GM12891 (cell line): ENCODE measurements around the gene MIX23.

Source experiments
- DNase-seq: peaks from one replicate; pipeline ENCODE4 v3.0.0; 2011; ENCODE audit warnings: low spot score; ENCODE audit not compliant: insufficient read length
- FAIRE-seq: peaks from 2 replicates; lab custom pipeline; 2011; peaks lifted over from hg19 to GRCh38; lab: Jason Lieb, UNC
- PAX5 ChIP-seq: IDR thresholded peaks from 2 replicates; pipeline ENCODE4 v1.6.1; 2011; ENCODE audit warnings: low read length, moderate library complexity, mild to moderate bottlenecking; ENCODE audit not compliant: insufficient read depth, severe bottlenecking
- POLR2A ChIP-seq: IDR thresholded peaks from 2 replicates; pipeline ENCODE4 v1.6.1; 2011; ENCODE audit warnings: low read depth, low read length, control low read depth
- POLR2AphosphoS5 ChIP-seq: IDR thresholded peaks from 2 replicates; pipeline ENCODE4 v1.6.1; 2011; ENCODE audit warnings: low read depth, low read length, control low read depth
- POU2F2 ChIP-seq: IDR thresholded peaks from 2 replicates; pipeline ENCODE4 v1.6.1; 2011; ENCODE audit warnings: low read depth, mild to moderate bottlenecking, control low read depth, low read length, moderate library complexity
- SPI1 ChIP-seq: IDR thresholded peaks from 2 replicates; pipeline ENCODE4 v1.6.1; 2011; ENCODE audit warnings: low read depth, low read length, control low read depth
- TAF1 ChIP-seq: IDR thresholded peaks from 2 replicates; pipeline ENCODE4 v1.6.1; 2011; ENCODE audit warnings: low read depth, low read length, control low read depth

Gene MIX23

GRCh38 chr3:122355612-122356011, 27.4 kb downstream of the MIX23 start:
- FAIRE-seq (peak; percentile 52), DNase-seq (no peak)
- TF ChIP-seq POLR2A (no peak), POLR2AphosphoS5 (no peak), TAF1 (no peak), SPI1 (no peak), POU2F2 (no peak), PAX5 (no peak)

GRCh38 chr3:122353893-122354401, 29.1 kb downstream of the MIX23 start:
- no peak for FAIRE-seq
- DNase-seq, result no peak

GRCh38 chr3:122353215-122353614, 29.8 kb downstream of the MIX23 start:
- no peak for TF ChIP-seq POLR2A
- no peak for TF ChIP-seq POLR2AphosphoS5
- TF ChIP-seq SPI1, result no peak
- no peak for TF ChIP-seq TAF1
- no peak for TF ChIP-seq PAX5
- TF ChIP-seq POU2F2, result no peak
- no peak for DNase-seq
- FAIRE-seq, result no peak

More at GRCh38 chr3:122353893-122354401, 29.1 kb downstream of the MIX23 start:
- peak; percentile 40 for TF ChIP-seq SPI1
- TF ChIP-seq POLR2AphosphoS5, result no peak

- TF ChIP-seq SPI1 (no peak), POLR2AphosphoS5 (no peak), PAX5 (no peak), TAF1 (no peak), POU2F2 (no peak), POLR2A (no peak)
- DNase-seq, result no peak
These were observed 31.4 kb downstream of the MIX23 start for GRCh38 chr3:122351612-122352011.

DNA sequence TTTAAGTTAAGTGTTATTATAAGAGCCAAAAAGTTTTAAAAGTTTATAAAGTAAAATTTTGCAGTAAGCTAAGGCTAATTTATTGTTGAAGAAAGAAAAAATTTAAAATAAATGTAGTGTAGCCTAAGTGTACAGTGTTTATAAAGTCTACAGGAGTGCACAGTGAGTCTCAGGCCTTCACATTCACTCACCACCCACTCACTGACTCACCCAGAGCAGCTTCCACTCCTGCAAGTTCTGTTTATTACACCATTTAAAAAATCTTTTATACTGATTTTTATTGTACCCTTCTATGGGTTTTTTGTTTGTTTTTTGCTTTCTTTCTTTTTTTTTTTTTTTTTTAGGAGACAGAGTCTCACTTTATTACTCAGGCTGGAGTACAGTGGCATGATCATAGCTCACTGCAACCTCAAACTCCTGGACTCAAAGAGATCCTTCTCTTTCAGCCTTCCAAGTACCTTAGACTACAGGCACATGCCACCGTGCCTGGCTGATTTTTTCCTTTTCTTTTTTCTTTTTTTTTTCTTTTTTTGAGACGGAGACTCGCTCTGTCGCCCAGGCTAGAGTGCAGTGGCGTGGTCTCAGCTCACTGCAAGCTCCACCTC, 32.1 kb downstream of the MIX23 start:
- FAIRE-seq (no peak), DNase-seq (no peak)
- TF ChIP-seq PAX5, result no peak
- no peak for TF ChIP-seq POLR2A
- no peak for TF ChIP-seq POU2F2
- no peak for TF ChIP-seq POLR2AphosphoS5
- no peak for TF ChIP-seq TAF1
- no peak for TF ChIP-seq SPI1

More at GRCh38 chr3:122351612-122352011, 31.4 kb downstream of the MIX23 start:
- no peak for FAIRE-seq

DNA sequence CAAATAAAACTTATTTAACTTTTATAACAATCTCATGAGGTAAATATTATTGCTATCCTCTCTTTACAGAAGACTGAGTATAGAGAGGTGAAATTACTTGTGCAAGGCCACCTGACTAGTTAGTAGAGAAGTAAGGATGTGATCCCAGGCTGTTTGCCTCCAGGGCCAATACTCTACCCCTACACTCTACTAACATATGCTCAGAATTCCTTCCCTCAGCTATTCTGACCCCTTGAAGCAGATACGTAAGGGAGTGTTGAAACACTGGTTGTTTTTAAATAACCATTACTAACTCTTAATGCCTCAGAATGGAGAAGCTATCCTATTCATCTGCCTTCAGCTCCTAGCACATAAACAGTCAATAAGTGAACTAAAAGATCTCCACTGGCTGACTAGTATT, 33.9 kb downstream of the MIX23 start:
- FAIRE-seq (no peak), DNase-seq (no peak)
- TF ChIP-seq POLR2A (no peak), SPI1 (no peak), TAF1 (no peak), POU2F2 (no peak), POLR2AphosphoS5 (no peak), PAX5 (no peak)

DNA sequence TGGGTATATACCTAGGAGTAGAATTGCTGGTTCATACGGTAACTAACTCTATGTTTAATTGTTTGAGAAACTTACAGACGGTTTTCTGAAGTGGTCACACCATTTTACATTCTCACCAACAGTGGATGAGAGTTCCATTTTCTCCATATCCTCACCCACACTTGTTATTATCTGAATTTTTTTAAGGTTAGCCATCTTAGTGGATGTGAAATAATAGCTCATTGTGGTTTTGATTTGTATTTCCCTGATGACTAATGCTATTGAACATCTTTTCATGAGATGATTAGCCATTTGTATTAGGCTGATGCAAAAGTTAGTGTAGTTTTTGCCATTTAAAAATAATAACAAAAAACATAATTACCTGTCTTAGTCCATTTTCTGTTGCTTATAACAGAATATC, 39.4 kb downstream of the MIX23 start:
- no peak for FAIRE-seq
- no peak for TF ChIP-seq POLR2AphosphoS5
- TF ChIP-seq PAX5, result no peak
- no peak for TF ChIP-seq SPI1
- TF ChIP-seq TAF1, result no peak
- no peak for TF ChIP-seq POLR2A
- TF ChIP-seq POU2F2, result no peak
- DNase-seq, result no peak

GRCh38 chr3:122342803-122343202, 40.2 kb downstream of the MIX23 start:
- TF ChIP-seq TAF1 (no peak), POLR2AphosphoS5 (no peak), SPI1 (no peak), POU2F2 (no peak), PAX5 (no peak), POLR2A (no peak)
- FAIRE-seq (no peak), DNase-seq (no peak)

DNA sequence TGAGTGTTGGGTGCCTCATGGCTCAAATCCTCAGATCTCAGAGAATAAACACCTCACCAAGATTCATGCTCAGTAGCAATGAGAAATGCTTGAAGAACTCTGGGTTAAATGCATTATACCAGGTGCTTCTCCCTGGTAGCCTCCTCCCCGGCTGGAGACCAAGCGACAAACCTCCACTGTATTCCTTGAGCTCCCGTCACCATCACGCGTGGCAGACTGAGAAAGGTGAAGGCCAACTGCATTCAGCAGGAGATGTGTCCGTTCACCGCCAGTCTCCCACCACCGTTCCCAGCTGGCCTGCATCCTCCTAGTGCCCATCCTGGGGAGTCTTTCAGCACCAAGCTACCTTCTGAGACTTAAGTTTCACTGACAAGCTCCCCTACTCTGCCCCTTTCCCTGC, 50.5 kb downstream of the MIX23 start:
- no peak for DNase-seq
- no peak for FAIRE-seq
- TF ChIP-seq SPI1 (no peak), POLR2AphosphoS5 (no peak), POU2F2 (no peak)

- DNase-seq (no peak), FAIRE-seq (no peak)
- TF ChIP-seq PAX5 (no peak), POLR2AphosphoS5 (no peak), POLR2A (no peak), POU2F2 (no peak), TAF1 (no peak), SPI1 (no peak)
These were observed 51.1 kb downstream of the MIX23 start for GRCh38 chr3:122331886-122332285.
